AML-193 (cell line): ENCODE results near the gene MARCHF10.
"Not testable (repeated sequence)": the region's sequence is repeated elsewhere in the genome, so short reads cannot be mapped to it uniquely, and the experiment has no call there.

ENCODE experiments used
- DNase-seq, 2 experiments: peaks; one replicate each; lab custom pipeline; 2025; lab: John Stamatoyannopoulos, UW

The MARCHF10 gene

GRCh38 chr17:62786646-62787045 lies 21.5 kb downstream of the MARCHF10 start:
- DNase-seq, result no peak

GRCh38 chr17:62785983-62786382 lies 22.1 kb downstream of the MARCHF10 start:
- DNase-seq, result not testable (repeated sequence)

- no peak for DNase-seq
These were observed 25.3 kb downstream of the MARCHF10 start for GRCh38 chr17:62782730-62783270.

GRCh38 chr17:62781831-62782251 lies 26.3 kb downstream of the MARCHF10 start:
- peak in 1 of 2 experiments; percentile 10 for DNase-seq

- DNase-seq, result peak; percentile 15 to 58
These were observed 26.8 kb downstream of the MARCHF10 start for GRCh38 chr17:62781356-62781755.

- no peak for DNase-seq
These were observed 27.2 kb downstream of the MARCHF10 start for GRCh38 chr17:62780951-62781350.

GRCh38 chr17:62780269-62780668 lies 27.8 kb downstream of the MARCHF10 start:
- DNase-seq, result no peak

GRCh38 chr17:62778990-62779681 lies 29.0 kb downstream of the MARCHF10 start:
- DNase-seq, result no peak

GRCh38 chr17:62775876-62776275 lies 32.2 kb downstream of the MARCHF10 start:
- DNase-seq, result no peak

GRCh38 chr17:62774338-62774737 lies 33.8 kb downstream of the MARCHF10 start:
- no peak for DNase-seq

- DNase-seq, result no peak
These were observed 40.1 kb downstream of the MARCHF10 start for GRCh38 chr17:62767997-62768396.

GRCh38 chr17:62765351-62765750 lies 42.8 kb downstream of the MARCHF10 start:
- DNase-seq, result no peak

- no peak for DNase-seq
These were observed 44.1 kb downstream of the MARCHF10 start for GRCh38 chr17:62763891-62764600.

- DNase-seq, result no peak
These were observed 46.2 kb downstream of the MARCHF10 start for GRCh38 chr17:62761884-62762283.

GRCh38 chr17:62760945-62761267 lies 47.2 kb downstream of the MARCHF10 start:
- DNase-seq, result no peak

GRCh38 chr17:62760059-62760944 lies 47.8 kb downstream of the MARCHF10 start:
- DNase-seq, result no peak

- DNase-seq, result no peak
These were observed 50.6 kb downstream of the MARCHF10 start for GRCh38 chr17:62757500-62757951.

GRCh38 chr17:62756198-62756597 lies 51.9 kb downstream of the MARCHF10 start:
- no peak for DNase-seq

- no peak for DNase-seq
These were observed 52.8 kb downstream of the MARCHF10 start for GRCh38 chr17:62755141-62755851.

- no peak for DNase-seq
These were observed 53.5 kb downstream of the MARCHF10 start for GRCh38 chr17:62754631-62755030.

GRCh38 chr17:62753562-62753961 lies 54.6 kb downstream of the MARCHF10 start:
- DNase-seq, result no peak
